ENCODE data around the gene TTC28.
"Not testable (repeated sequence)": the region's sequence is repeated elsewhere in the genome, so short reads cannot be mapped to it uniquely, and the experiment has no call there.

The TTC28 gene

GRCh38 chr22:28217277-28217676, 462.4 kb downstream of the TTC28 start:
- no peak for DNase-seq

DNA sequence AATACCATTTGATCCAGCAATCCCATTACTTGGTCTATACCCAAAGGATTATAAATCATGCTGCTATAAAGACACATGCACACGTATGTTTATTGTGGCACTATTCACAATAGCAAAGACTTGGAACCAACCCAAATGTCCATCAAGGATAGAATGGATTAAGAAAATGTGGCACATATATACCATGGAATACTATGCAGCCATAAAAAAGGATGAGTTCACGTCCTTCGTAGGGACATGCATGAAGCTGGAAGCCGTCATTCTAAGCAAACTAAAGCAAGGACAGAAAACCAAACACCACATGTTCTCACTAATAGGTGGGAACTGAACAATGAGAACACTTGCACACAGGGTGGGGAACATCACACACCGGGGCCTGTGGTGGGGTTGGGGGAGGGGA, 464.9 kb downstream of the TTC28 start:
- not testable (repeated sequence) for DNase-seq

GRCh38 chr22:28209457-28209856, 470.2 kb downstream of the TTC28 start:
- not testable (repeated sequence) for DNase-seq

- no peak for DNase-seq
Measured at GRCh38 chr22:28208787-28209186, 470.9 kb downstream of the TTC28 start.

DNA sequence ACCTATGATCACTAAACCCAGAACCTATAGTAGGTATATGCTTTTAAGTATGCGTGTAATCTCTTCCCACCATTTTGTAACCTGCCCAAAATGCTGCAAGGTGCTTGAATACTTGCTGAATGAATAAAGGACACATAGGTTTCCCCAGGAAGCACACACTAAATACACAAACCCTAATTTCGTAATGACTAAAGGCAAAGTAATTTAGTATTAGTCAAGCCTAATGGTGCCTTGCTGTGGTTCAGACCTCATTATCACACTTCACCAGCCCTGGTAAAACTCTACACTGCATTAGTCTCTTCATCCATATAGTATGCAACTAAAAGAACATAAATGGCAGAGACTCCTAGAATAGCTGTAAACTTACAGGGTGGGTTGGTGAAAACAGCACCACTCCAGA, 471.6 kb downstream of the TTC28 start:
- DNase-seq, result no peak

DNA sequence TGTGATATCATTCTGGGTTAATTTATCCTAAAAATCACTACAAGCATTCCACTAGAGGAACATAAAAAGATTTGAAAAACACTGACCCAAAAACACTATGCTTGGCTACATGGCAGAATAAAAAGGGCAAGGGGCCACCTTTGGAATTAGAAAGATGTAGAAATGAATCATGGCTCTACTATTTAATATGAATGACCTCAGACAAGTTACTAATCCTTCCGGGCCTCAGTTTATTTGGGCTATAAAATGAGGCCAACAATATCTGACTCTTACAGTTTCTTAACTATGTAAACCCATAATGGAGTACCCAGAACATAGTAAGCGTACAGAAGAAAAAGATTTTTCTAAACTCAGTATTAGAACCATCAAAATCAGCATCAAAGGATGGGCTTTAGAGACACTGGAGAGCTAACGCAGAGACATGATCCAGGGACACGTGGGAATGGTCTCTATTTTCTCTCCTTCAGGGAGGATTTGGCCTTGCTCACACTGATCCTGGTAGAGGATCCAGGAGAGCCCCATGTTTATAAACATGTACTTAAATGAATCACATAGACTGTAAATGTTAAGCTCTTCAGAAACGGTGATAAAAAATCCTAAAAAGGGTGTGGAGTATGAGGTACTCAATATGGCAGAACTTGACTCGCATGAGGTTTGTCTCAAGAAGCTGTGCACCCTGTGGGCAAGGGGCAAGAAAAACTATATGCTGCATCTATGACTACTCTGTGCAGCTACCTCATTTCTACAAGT, 472.2 kb downstream of the TTC28 start:
- no peak for DNase-seq

DNA sequence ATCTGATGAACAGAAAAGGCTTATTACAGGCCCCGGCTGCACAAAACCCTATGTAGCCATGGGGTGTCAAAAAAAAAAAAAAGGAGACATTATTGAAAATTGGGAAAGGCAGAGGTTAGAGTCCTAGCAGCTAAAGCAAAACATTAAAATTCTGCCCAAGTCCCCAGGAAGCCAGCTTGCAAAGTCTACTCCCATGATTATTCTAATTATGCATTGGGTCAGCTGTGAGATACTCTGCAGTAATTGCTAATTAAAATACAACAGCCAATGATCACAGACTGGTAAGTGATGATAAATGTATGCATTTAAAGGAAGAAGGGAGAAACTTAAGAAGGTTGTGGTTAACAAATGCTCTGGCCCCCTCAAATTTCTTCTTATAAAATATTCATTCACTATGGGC, 473.7 kb downstream of the TTC28 start:
- DNase-seq, result no peak

DNA sequence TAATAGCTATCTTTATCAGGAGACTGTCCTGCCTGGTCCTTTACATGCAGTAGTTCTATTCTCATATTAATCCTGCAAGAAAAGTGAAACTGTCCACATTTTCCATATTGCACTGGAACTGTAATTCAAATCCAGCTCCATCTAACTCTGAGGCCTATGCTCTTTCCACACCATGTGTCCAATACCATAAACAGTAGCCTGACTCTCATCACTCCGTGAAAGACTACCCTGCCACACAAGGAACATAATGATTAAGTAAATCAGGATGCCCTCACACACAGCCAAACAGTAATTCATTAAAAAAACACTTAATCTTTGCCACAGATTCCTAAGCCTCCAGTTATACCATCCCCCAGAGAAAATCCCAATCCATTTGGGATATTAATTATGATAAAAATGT, 475.3 kb downstream of the TTC28 start:
- no peak for DNase-seq

GRCh38 chr22:28203286-28203685, 476.4 kb downstream of the TTC28 start:
- no peak for DNase-seq

DNA sequence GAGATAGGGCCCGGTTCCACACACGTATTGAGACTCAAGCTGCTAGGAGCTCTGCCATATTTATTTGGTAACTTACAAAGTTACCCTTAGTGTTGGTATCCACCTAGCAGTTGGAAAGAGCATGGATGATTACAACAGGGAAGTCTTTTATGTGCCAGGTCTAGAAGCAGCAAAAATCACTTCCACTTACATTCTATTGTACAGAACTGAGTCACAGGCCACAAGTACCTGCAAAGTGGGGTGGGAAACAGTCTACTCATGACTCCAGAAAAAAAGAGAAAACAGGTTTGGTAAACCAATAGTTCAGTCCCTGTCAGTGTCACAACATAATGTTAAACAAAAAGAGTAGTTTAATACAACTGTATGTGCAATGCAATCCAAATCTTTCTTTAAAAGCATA, 480.9 kb downstream of the TTC28 start:
- DNase-seq, result no peak

DNA sequence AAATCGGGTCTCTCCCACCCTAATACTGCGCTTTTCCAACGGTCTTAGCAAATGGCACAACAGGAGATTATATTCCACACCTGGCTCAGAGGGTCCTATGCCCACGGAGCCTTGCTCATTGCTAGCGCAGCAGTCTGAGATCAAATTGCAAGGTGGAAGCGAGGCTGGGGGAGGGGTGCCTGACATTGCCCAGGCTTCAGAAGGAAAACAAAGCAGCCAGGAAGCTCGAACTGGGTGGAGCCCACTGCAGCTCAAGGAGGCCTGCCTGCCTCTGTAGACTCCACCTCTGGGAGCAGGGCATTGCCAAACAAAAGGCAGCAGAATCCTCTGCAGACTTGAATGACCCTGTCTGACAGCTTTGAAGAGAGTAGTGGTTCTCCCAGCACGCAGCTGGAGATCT, 488.1 kb downstream of the TTC28 start:
- DNase-seq, result not testable (repeated sequence)

DNA sequence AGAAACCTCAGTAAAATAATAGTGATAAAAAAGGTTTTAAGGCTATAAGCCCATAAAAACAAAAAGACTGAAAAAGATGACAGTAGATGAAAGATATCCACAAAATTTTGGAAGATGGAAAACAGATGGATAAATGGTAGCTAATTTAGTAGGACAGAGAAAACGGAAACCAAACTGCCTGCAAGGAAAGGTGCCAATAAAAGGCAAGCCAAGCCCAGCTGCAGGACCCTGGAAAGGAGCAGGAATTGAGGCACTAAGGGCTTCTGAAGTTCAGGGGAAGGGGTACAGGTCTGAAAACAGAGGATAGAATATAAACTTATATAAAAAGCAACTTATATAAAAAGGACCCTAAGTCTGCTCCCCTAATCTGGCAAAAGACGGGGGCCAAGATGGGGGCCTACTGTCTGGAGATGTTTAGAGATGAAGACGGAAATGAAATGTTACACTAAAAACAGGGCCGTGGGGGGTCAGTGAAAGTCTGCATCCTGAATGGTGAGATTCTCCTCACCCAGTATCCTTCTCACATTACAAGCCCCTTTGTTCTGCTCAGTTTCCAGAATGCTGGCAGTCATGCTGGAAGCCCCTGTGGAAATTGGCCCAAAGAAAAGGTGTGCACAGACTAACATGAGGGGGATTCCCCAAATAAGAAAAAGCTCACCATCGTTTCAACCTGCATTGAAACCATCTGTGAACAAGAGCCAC, 491.3 kb downstream of the TTC28 start:
- no peak for DNase-seq

DNA sequence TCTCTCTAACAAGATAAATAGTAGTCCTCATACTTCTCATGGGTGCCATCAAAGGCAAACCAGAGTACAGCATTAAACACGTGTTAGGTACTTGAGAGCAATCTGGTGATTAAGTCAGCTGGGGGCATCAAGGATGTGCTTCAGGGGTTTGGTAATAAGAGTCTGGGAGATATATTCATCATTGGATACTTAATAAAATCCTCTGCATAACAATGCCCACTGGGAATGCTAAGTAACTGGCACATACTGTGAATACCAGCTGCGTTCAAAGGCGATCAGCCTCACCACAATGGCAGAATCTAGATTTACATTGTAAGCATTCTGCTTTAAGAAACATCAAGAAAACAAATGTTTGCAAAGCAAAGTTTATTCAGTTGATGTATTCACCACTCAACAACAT, 492.0 kb downstream of the TTC28 start:
- DNase-seq, result no peak

DNA sequence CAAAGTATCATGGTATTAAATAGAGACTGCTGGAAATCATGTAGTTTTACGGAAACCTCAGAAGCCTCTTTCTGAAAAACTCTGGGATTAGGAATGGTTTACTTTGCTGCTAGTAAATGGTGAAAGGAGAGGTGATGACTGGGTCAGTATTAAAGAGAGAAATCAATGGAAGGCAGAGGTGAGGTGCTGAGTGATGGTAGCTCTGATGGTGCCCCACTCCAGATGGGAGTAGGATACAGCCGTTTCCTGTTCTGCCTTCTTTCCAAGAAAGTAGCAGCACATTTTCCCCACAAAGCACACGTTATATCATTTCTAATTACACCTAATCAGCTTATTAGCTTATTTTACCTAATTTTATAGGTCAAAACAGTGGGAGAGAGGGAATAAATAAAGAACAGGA, 493.0 kb downstream of the TTC28 start:
- no peak for DNase-seq

- DNase-seq, result no peak
Measured at GRCh38 chr22:28185130-28185529, 494.5 kb downstream of the TTC28 start.

DNA sequence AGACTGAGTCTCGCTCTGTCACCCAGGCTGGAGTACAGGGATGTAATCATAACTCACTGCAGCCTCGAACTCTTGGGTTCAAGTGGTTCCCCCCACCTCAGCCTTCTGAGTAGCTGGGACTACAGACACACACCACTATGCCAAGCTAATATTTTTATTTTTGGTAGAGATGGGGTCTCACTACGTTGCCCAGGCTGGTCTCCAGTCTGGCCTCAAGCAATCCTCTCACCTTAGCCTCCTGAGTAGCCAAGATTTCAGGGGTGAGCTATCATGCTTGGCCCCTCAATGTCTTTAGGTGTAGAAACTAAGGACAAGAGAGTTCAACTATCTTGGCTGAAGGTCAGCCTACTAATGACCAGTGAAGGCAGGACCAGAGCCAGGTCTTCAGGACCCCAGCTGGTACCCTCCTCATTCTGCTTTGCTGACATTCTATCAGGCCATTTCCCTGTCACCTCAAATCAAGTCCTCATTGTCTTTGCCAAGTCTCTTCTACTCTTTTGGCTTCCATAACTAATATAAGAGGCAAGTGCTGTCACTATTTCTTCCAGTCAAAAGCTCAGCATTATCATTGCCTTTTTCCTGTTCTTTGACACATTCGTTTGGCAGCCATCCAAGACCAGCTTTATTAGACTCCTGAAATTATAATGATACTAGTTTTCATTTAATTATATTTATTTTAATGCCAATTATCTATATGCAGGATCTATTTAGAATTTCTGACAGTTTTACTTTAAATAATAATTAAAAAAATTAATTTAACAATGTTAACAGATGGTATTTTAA, 496.4 kb downstream of the TTC28 start:
- no peak for DNase-seq

DNA sequence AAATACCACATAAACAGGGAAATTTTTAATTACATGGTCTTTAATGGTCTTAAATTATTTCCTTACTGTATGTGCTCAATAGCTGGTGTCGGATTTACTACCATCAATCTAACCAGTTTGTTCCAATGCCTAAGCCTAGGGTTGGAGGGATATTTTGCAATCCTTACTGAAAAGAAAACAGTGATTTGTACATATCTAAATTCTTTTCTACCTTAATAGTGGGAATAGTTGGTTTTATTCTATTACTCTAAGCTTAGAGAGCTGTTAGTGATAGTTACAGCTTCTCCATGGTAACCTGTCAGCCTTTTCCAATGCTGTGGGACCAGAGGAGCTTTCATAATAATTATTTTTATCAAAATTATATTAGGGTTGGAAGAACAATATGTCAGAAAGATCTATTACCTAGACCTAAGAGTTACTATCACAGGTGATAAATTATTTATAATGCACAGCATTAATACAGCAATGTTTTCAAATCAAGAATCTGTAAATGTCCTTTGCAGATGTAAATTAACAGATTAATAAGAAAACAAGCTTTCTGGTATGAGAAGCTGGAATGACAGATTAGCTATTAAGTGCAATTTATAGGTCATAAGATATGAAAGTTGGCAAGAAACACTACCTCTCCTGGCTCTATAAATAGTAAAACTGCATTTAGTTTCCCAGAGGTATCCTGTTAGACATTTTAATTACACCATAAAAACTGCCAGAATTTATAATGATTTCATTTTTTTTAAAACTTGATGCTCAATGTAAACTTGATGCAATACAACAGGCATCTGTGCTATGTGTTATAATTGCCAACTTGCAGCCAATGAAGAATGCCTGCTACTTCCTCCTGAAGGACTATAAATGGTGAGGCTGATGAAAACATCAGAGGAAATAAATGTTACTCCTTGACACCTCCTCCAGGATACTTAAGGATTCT, 498.6 kb downstream of the TTC28 start:
- no peak for DNase-seq

DNA sequence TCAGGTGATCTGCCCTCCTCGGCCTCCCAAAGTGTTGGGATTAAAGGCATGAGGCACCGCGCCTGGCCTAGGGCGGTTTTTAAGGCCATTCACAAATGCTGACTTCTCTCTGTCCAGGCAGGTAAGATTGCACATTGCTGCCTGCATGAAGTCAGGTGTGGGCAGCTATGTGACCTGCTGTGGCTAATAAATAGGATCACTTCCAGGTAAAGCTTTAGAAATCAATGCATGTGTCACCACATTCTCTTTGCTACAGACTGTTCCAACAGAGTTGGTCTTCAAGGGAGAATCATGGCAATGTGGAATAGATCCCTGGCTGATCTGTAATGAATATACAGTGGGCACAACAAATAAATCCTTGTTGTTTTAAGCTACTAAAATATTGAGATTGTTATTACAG, 500.2 kb downstream of the TTC28 start:
- no peak for DNase-seq

DNA sequence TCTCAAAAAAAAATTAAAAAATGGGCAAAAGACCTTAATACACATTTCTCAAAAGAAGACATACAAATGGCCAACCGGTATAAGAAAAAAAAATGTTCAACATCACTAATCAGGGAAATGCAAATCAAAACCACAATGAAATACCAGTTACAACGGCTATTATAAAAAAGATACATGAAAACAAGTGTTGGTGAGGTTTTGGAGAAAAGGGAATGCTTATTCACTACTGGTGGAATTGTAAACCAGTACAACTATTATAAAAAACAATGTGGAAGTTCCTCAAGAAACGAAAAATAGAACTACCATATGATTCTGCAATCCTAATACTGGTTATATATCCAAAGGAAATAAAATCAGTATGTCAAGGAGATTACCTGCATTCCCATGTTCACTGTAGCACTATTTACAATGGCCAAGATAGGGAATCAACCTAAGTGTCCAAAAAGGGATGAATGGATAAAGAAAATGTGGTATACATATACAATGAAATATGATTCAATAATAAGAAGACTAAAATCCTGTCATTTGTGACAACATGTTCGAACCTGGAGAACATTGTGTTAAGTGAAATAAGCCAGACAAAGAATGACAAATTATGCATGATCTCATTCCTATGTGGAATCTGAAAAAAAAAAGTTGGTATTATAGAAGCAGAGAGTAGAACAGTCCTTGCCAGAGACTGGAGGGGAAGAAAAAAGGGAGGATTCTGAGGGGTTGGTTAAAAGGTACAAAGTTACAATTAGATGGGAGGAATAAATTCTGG, 503.7 kb downstream of the TTC28 start:
- DNase-seq, result no peak

GRCh38 chr22:28174509-28174908, 505.1 kb downstream of the TTC28 start:
- no peak for DNase-seq

DNA sequence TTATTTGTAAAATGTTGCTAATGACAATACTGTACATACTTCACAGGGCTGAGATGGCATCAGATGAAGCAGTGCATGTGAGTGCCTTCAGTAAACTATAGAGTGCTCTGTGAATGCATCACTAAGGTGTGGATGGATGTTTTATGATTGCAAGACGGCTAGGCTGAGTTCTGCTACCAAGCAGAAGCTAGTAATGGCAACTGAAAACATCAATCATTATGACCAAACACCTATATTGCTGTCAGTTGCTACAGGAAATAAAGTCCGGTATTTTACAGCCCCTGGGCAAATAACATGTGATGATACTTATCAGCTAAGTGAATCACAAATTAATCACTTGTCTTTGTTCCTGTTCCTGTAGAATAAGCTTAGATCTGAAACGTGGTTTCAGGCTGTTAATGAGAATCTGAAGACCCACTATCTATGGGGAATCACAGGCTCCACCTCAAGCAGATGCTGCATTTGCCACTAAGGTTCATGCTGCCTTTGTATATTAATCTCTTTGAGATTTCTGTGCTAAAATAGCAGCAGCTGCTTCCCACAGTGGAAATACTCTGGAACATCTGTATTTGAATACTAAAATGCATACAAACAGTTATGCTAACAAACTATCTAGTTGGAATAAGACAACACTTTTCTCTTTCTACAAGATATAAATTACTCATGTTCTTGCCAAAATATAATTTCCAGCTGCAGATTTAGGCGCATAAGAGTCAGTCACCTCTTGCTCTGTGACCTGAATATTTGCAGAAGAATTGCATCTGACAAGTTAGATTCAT, 506.6 kb downstream of the TTC28 start:
- no peak for DNase-seq

Measured in NCI-H1048 (cell line).